Measurements from ENCODE around the gene WDR70.
A peak's percentile ranks its signal among the peaks of the same experiment; 100 is the strongest.
"Not testable (repeated sequence)": the region's sequence is repeated elsewhere in the genome, so short reads cannot be mapped to it uniquely, and the experiment has no call there.

Gene WDR70

DNA sequence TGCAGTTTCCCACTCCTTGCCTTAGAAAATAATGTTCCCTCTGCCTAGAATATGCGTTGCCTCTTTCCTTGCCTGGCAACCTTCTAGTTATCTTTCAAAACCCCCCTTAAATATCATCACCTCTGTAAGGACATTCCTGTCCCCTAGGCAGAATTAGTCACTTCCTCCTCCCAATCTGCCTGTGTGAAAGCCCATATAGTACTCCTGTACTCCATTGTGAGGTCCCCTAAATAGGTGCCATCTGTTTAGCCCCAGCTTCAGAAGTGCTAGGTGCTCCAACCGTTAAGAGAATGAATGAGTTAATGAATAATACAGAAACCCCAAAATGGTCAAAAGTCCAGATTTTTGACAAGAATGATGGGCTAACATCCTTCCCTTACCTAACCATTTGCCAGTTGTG is 279.3 kb downstream of the WDR70 start:
- DNase-seq (ENCODE audit: low read depth in 1 of 2, low spot score in 1 of 2) = no peak
- TF ChIP-seq JUND (IDR thresholded peaks at IDR 0.05; ENCODE audit: low read depth) = no peak
- in situ Hi-C loops (cut with HindIII; ENCODE audit: low pct_unique_long_range_greater_than_20kb, low sequenced_read_pairs) = no loop called here

- in situ Hi-C loops (cut with HindIII; ENCODE audit: low pct_unique_long_range_greater_than_20kb, low sequenced_read_pairs) = no loop called here
- no peak for DNase-seq (ENCODE audit: low read depth in 1 of 2, low spot score in 1 of 2)
- TF ChIP-seq JUND (IDR thresholded peaks at IDR 0.05; ENCODE audit: low read depth) = no peak
Observed at GRCh38 chr5:37660319-37660718, 281.2 kb downstream of the WDR70 start.

DNA sequence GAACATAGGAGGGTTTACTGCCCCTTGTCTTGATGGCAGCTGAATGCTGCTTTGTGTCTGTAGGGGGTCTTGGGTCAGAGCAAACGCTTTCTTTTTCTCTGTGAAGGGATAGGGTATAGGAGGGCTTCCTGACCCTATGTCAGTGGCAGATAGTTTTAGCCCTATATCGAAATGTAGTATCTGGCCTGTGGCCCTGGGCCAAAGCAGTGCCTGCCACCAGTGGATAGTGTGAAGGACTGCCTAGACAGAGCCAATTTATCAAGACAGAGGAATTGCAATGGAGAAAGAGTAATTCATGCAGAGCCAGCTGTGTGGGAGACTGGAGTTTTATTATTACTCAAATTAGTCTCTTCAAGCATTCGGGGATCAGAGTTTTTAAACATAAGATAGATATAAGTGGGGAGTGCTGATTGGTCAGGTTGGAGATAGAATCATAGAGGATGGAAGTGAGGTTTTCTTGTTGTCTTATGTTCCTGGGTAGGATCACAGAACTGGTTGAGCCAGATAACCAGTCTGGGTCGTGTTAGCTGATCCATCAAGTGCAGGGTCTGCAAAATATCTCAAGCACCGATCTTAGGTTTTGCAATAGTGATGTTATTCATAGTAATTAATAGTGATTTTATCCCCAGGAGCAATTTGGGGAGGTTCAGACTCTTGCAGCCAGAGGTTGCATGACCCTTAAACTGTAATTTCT is 282.3 kb downstream of the WDR70 start:
- DNase-seq (ENCODE audit: low read depth in 1 of 2, low spot score in 1 of 2) = no peak
- in situ Hi-C loops (cut with HindIII; ENCODE audit: low pct_unique_long_range_greater_than_20kb, low sequenced_read_pairs) = no loop called here
- TF ChIP-seq JUND (IDR thresholded peaks at IDR 0.05; ENCODE audit: low read depth) = no peak

GRCh38 chr5:37661951-37662350 is 282.8 kb downstream of the WDR70 start:
- in situ Hi-C loops (cut with HindIII; ENCODE audit: low pct_unique_long_range_greater_than_20kb, low sequenced_read_pairs) = no loop called here
- no peak for TF ChIP-seq JUND (IDR thresholded peaks at IDR 0.05; ENCODE audit: low read depth)
- DNase-seq (ENCODE audit: low read depth in 1 of 2, low spot score in 1 of 2) = no peak

- no peak for TF ChIP-seq JUND (IDR thresholded peaks at IDR 0.05; ENCODE audit: low read depth)
- no peak for DNase-seq (ENCODE audit: low read depth in 1 of 2, low spot score in 1 of 2)
- in situ Hi-C loops (cut with HindIII; ENCODE audit: low pct_unique_long_range_greater_than_20kb, low sequenced_read_pairs) = no loop called here
Observed at GRCh38 chr5:37662362-37662761, 283.2 kb downstream of the WDR70 start.

DNA sequence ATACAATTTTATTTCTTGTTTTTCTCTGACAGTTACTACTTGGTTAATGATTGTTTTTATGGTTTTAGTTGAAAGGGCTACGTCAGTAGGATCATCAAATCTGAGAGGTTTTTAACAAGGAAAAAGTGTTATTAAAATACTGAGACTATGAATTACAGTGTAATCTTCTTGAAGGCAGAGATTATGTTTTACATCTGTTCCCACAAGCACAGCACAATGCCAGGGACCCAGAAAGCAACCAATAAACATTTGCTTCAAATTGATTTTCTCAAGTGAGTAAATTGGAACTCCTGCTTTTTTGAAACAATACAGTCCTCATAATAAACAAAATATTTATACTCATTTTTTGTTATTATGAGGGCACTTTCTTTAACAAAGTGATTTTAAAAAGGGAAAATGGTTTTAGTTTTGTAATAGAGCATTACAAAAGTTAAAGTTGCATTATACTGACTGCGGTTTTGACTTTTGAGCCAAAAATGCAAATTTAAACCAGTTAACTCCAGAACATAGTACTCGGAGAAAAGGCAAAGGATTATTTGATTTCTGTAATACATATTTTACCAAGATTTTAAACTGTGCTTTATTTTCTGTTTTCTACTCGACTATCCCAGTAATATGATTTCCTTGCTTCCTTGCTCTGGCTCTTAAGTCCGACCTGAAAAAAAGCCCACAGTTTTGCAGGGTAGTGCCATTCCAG is 283.8 kb downstream of the WDR70 start:
- in situ Hi-C loops (cut with HindIII; ENCODE audit: low pct_unique_long_range_greater_than_20kb, low sequenced_read_pairs) = no loop called here
- no peak for DNase-seq (ENCODE audit: low read depth in 1 of 2, low spot score in 1 of 2)

GRCh38 chr5:37663538-37663937 is 284.4 kb downstream of the WDR70 start:
- no peak for TF ChIP-seq JUND (IDR thresholded peaks at IDR 0.05; ENCODE audit: low read depth)
- in situ Hi-C loops (cut with HindIII; ENCODE audit: low pct_unique_long_range_greater_than_20kb, low sequenced_read_pairs) = no loop called here
- no peak for DNase-seq (ENCODE audit: low read depth in 1 of 2, low spot score in 1 of 2)

More for the DNA sequence above, 283.8 kb downstream of the WDR70 start:
- TF ChIP-seq JUND (IDR thresholded peaks at IDR 0.05; ENCODE audit: low read depth) = no peak

GRCh38 chr5:37664551-37664950 is 285.4 kb downstream of the WDR70 start:
- no peak for TF ChIP-seq JUND (IDR thresholded peaks at IDR 0.05; ENCODE audit: low read depth)
- in situ Hi-C loops (cut with HindIII; ENCODE audit: low pct_unique_long_range_greater_than_20kb, low sequenced_read_pairs) = no loop called here
- no peak for DNase-seq (ENCODE audit: low read depth in 1 of 2, low spot score in 1 of 2)

GRCh38 chr5:37665272-37665671 is 286.2 kb downstream of the WDR70 start:
- no peak for TF ChIP-seq JUND (IDR thresholded peaks at IDR 0.05; ENCODE audit: low read depth)
- in situ Hi-C loops (cut with HindIII; ENCODE audit: low pct_unique_long_range_greater_than_20kb, low sequenced_read_pairs) = no loop called here
- DNase-seq (ENCODE audit: low read depth in 1 of 2, low spot score in 1 of 2) = no peak

DNA sequence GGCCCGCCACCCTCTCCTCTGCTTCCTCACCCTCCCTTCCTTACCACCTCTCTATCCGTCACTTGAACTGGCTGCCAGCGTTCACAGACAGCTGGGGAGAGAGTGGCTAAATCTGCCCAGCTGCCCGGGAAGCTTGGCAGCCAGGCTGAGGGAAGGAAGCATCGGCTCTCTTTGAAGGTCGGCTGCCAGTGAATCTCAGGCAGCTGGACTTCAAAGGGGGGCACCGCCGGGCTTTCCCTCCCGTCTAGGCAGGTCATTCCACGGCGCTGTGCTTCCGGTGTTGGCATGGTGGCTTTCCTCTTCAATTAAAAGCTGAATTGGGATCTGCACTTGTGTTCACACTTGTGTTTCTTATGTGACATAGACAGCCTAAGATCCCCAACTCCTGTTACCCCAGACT is 286.8 kb downstream of the WDR70 start:
- TF ChIP-seq JUND (IDR thresholded peaks at IDR 0.05; ENCODE audit: low read depth) = no peak
- in situ Hi-C loops (cut with HindIII; ENCODE audit: low pct_unique_long_range_greater_than_20kb, low sequenced_read_pairs) = no loop called here
- no peak for DNase-seq (ENCODE audit: low read depth in 1 of 2, low spot score in 1 of 2)

DNA sequence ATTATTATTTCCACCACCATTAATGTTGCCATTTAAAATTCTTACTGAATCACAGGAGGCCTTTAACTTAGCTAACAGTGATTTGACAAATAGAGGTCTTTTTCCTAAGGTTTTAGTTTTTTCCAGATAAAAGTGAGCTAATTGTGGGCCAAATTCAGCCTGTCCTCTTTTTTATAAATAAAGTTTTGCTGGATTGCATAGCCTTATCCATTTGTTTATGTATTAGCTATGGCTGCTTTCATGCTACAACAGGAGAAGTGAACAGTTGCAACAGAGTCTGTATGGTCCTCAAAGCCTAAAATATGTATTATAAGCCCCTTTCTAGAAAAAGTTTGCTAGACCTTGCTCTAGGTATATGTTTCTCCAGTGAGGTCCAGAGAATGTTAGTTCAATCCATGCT is 288.3 kb downstream of the WDR70 start:
- in situ Hi-C loops (cut with HindIII; ENCODE audit: low pct_unique_long_range_greater_than_20kb, low sequenced_read_pairs) = no loop called here
- no peak for DNase-seq (ENCODE audit: low read depth in 1 of 2, low spot score in 1 of 2)
- no peak for TF ChIP-seq JUND (IDR thresholded peaks at IDR 0.05; ENCODE audit: low read depth)

DNA sequence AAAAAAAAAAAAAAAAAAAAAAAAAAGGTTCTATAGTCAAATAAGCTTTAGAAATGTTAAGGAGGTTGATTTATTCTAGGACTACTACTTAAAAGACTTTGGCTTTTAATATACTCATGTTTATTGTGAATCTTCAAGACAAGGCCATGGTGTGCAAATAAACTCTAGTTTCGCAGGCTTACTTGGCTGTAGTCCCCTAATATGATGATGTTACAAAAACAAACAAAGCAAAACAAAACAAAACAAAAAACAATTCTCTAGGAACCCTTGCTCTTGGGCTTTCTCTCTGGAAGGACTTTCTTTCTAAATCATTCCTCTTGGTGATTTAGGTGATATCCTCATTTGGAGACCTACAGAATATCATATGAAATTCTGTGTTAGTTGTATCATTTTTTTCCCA is 288.7 kb downstream of the WDR70 start:
- no peak for DNase-seq (ENCODE audit: low read depth in 1 of 2, low spot score in 1 of 2)
- in situ Hi-C loops (cut with HindIII; ENCODE audit: low pct_unique_long_range_greater_than_20kb, low sequenced_read_pairs) = no loop called here
- no peak for TF ChIP-seq JUND (IDR thresholded peaks at IDR 0.05; ENCODE audit: low read depth)

- TF ChIP-seq JUND (IDR thresholded peaks at IDR 0.05; ENCODE audit: low read depth) = peak; percentile 89
- peak; percentile 36 to 85 for DNase-seq (ENCODE audit: low read depth in 1 of 2, low spot score in 1 of 2)
- in situ Hi-C loops (cut with HindIII; ENCODE audit: low pct_unique_long_range_greater_than_20kb, low sequenced_read_pairs) = no loop called here
Observed at GRCh38 chr5:37668524-37669047, 289.5 kb downstream of the WDR70 start.

DNA sequence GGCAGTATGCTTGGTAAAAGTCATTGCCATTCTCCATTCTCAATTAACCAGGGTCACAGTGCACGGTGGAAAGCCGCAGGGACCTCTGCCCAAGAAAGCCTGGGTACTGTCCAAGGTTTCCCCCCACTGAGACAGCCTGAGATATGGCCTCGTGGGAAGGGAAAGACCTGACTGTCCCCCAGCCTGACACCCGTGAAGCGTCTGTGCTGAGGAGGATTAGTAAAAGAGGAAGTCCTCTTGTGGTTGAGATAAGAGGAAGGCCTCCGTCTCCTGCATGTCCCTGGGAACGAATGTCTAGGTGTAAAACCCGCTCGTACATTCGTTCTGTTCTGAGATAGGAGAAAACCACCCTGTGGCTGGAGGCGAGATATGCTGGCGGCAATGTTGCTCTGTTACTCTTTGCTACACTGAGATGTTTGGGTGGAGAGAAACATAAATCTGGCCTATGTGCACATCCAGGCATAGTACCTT is 293.0 kb downstream of the WDR70 start:
- DNase-seq (ENCODE audit: low read depth in 1 of 2, low spot score in 1 of 2); in situ Hi-C loops (cut with HindIII; ENCODE audit: low pct_unique_long_range_greater_than_20kb, low sequenced_read_pairs): not testable (repeated sequence)

DNA sequence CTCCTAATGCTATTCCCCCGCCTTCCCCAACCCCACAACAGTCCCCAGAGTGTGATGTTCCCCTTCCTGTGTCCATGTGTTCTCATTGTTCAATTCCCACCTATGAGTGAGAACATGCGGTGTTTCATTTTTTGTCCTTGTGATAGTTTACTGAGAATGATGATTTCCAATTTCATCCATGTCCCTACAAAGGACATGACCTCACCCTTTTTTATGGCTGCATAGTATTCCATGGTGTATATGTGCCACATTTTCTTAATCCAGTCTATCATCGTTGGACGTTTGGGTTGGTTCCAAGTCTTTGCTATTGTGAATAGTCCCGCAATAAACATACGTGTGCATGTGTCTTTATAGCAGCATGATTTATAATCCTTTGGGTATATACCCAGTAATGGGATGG is 295.2 kb downstream of the WDR70 start:
- in situ Hi-C loops (cut with HindIII; ENCODE audit: low pct_unique_long_range_greater_than_20kb, low sequenced_read_pairs); DNase-seq (ENCODE audit: low read depth in 1 of 2, low spot score in 1 of 2): not testable (repeated sequence)

- in situ Hi-C loops (cut with HindIII; ENCODE audit: low pct_unique_long_range_greater_than_20kb, low sequenced_read_pairs); DNase-seq (ENCODE audit: low read depth in 1 of 2, low spot score in 1 of 2): not testable (repeated sequence)
Observed at GRCh38 chr5:37679326-37679725, 300.2 kb downstream of the WDR70 start.

DNA sequence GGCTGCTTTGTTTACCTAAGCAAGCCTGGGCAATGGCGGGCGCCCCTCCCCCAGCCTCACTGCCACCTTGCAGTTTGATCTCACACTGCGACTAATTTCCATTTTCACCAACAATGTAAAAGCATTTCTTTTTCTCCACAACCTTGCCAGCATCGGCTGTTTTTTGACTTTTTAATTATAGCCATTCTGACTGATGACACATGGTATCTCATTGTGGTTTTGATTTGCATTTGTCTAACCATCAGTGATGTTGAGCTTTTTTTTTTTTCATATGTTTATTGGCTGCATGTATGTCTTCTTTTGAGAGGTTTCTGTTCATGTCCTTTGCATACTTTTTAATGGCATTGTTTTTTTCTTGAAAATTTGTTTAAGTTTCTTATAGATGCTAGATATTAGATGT is 300.8 kb downstream of the WDR70 start:
- in situ Hi-C loops (cut with HindIII; ENCODE audit: low pct_unique_long_range_greater_than_20kb, low sequenced_read_pairs); DNase-seq (ENCODE audit: low read depth in 1 of 2, low spot score in 1 of 2): not testable (repeated sequence)
